ENCODE results near the gene RCOR1.

- TF ChIP-seq POLR2AphosphoS5 (IDR thresholded peaks at IDR 0.05; ENCODE audit: low read depth, low read length) (no peak), SIN3A (IDR thresholded peaks at IDR 0.05; ENCODE audit: borderline replicate concordance, insufficient read depth, low read length) (no peak), REST (IDR thresholded peaks at IDR 0.05; ENCODE audit: insufficient read depth in 1 of 2, low read depth in 2 of 2, low read length in 2 of 2) (no peak)
These were observed 31.8 kb upstream of the RCOR1 start for GRCh38 chr14:102560458-102561261.
